HG03280 (cell line): Measurements from ENCODE around the gene SORL1.

Experiments
- ATAC-seq: cut with Tn5 transposase; IDR thresholded peaks from one replicate; pipeline ENCODE4 v1.9.1; 2021; ENCODE audit warnings: mild to moderate bottlenecking, moderate library complexity; ENCODE audit not compliant: unreplicated experiment

Gene SORL1

GRCh38 chr11:121427400-121427744, 24.7 kb upstream of the SORL1 start:
- no peak for ATAC-seq

DNA sequence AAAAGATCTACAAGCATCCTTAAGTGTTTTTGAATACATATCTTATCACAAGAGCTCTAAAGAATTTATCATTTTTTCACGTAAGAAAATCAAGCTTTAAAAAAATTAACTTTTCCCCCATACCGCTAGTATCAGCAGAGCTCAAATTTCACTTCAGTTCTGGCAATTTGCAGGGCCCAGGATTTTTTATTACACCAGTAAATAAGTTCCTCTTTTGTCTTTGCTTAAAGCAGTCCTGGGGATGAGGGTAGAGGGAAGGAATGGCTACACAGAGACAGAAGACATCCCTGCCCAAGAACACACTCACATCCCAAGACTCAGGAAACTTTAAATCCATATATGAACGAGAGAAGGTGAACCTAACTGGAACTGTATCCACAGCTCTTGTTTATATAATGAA, 22.6 kb upstream of the SORL1 start:
- ATAC-seq: no peak

DNA sequence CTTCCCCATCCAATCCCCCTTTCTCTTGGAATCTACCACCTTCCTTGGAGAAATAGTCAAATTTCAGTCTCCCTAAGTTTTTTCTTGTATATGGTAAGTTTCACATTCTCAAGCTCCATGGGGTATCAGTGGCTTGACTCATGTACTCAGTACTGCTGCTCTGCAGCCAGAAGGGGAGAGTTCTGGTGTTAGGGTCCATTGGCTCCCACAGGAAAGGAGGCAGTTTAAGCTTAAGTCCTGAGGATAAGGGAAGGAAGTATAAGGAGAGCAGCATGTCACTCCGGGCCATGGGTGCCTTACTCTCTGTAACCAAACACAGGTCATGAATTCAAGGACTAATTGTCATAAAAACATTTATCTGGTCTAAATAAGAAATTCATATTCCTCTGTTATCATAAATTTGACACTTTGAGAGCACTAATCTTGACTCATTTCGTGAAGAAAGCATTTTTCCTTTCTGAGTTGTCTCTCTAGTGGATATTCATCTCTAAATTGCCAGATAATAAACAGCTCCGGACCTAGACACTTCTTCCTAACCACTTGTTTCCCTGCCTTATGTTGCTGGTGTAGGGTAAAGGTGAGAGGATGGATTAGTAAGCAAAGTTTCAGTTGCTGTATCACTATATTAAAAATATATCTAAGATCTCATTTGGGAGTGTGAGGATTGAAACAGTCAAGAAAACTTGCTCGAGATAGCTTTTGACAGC, 20.1 kb upstream of the SORL1 start:
- ATAC-seq: no peak

GRCh38 chr11:121435132-121435531, 17.0 kb upstream of the SORL1 start:
- no peak for ATAC-seq

DNA sequence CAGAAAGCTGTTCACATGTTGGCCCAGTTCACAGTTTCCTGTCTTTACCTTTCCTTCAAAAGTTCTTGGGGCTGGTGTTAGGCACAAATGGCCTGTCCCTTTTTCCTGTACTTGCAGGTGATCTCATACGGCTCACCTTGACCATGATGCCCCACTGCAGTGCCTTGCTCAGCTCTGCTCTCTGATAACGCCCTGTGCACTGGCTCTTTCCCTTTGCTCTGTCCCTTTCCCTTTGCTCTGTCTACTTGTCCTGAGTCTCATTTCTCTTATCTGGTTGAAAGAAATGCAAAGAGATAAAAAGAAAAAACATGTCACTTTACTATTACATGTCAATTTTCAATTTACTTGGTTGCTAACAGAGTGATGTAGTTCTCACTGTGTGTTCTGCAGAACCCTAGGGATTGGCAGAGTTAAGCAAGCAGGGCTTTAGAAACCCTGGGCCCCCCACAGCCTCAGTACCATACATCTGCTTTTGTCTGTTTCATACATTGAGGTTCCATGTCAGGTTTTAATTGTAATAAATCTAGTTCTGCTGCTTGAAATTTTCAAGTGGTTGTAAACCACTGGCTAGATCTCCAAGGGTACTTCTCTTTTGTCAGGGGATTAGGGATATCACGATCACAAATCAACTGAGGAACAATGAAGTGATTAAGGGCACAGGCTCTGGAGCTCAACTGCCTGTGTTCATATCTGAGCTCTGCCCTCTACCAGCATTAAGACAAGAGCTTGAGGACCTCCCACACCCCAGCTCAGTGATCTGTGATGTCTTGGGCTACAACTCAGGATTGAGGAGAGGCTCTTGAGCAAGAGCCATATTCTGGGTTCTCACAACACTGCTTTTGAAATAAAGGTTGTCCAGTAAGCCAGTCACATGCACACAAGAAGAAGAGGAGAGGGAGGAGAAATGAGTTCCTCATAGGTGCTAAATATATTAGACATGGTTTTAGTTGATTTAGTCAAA, 16.3 kb upstream of the SORL1 start:
- ATAC-seq: no peak

GRCh38 chr11:121437018-121437685, 15.0 kb upstream of the SORL1 start:
- no peak for ATAC-seq

GRCh38 chr11:121437686-121438078, 14.4 kb upstream of the SORL1 start:
- ATAC-seq: no peak

GRCh38 chr11:121439337-121439736, 12.8 kb upstream of the SORL1 start:
- ATAC-seq: no peak

GRCh38 chr11:121439759-121440158, 12.4 kb upstream of the SORL1 start:
- ATAC-seq: no peak

- no peak for ATAC-seq
Observed at GRCh38 chr11:121441521-121441920, 10.6 kb upstream of the SORL1 start.

DNA sequence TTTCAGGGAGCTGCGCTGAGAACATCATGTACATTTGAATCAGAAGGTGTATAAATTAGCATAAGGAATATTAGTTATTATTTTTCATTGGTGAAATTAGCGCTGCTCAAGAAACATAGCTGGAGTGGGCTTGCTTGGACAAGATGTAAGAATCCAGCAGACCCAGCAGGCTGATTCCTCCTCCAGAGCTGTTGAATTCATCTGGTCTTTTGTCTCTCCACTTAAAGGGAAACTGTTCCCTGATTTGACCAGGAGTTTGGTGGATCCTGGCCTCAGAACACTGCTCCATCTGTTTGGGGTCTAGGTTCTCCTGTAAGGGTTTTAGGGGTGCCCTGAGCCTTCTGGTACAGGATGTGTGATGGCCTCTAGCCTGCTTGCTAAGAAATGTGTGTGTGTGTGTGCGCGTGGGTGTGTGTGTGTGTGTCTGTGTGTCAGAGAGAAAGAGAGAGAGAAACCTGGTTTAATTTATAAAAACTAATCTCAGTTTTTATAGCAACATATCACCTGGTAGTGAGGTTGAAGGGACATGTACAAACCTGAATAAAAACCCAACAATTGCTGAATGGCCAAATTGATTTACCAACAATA, 8.3 kb upstream of the SORL1 start:
- no peak for ATAC-seq

GRCh38 chr11:121444526-121444925, 7.6 kb upstream of the SORL1 start:
- ATAC-seq: no peak

- no peak for ATAC-seq
Observed at GRCh38 chr11:121445071-121445768, 6.9 kb upstream of the SORL1 start.

GRCh38 chr11:121446752-121447156, 5.4 kb upstream of the SORL1 start:
- ATAC-seq: no peak

GRCh38 chr11:121448011-121448410, 4.1 kb upstream of the SORL1 start:
- no peak for ATAC-seq

GRCh38 chr11:121448431-121448941, 3.6 kb upstream of the SORL1 start:
- ATAC-seq: no peak

DNA sequence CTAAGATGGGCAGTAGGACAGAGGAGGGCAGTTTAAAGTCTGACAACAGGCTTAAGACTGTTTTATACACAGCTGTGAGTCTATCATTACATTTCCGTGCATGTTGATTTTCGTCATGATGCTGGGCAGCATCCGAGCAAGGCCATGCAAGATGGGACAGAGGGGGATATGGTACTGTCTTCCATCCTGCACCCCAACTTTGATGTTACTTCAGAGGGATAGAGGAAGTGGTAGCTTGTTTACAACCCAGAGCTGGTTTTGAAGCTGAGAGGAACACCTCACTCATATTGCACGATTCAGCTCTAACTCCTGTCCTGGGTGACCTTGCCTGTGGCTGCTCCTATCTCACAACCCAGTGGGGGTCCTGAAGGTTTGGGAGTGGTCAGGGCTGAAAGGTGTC, 3.0 kb upstream of the SORL1 start:
- ATAC-seq: no peak

- no peak for ATAC-seq
Observed at GRCh38 chr11:121449626-121450025, 2.5 kb upstream of the SORL1 start.

GRCh38 chr11:121450401-121450800, 1.7 kb upstream of the SORL1 start:
- no peak for ATAC-seq

DNA sequence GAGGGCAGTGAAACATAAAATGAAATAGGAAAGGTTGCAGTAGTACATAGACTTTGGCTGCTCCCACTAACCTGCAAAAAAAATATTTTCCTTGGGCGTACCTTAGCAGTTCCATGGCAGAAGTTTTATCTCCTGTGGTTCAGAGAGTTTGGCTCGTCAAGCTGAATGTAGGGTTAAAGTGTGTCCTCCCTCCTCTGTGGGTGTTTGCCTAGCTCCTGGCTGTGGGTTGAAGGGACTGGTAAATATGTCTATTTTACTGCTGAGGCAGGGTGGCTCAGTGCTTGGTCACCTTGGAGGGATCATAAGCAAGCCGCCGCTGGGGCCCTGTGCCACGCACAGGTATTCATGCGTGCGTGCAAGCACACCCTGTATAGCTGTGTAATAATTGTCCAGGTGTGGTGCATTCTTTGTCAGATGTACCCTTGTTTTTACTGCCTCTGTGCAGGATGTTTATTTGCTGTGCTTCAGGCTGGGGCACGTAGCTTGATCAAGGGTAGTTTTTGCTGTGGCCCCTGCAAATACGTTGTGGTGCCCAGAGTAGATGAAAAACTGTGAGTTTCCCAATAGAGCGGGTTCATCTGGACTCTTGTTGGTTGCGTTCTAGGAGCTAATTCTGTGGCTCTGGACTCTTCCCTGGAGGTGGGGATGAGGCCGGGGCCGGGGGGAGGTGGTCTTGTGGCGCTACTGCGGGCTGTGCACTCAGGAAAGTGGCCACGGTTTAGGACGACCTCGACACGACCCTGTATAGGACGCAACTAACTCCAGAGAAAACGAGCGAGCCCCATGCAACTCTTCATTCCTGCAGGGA, 732 bp upstream of the SORL1 start:
- ATAC-seq: peak; percentile 3
